Measurements from ENCODE around the gene LENEP. TPM values are rescaled to one million over a fixed set of nuclear protein-coding genes. Genes with fewer than 3 reads are reported as not detected.

Gene LENEP
- polyA plus RNA-seq, 1 donor (not counting 4 experiments of a cell fraction or from before 2014, with no cell fraction given), result not detected

GRCh38 chr1:155011437-155012025, 18.1 kb downstream of the LENEP start:
- Histone ChIP-seq H3K4me2 (ENCODE audit: control insufficient read depth, extremely low read depth, insufficient read depth, low read depth, low read length) (peak overlapping the region; percentile 27), H3K9me3 (ENCODE audit: control insufficient read depth, low read depth, low read length) (no peaks in the 10 kb centered on the region), H3K79me2 (ENCODE audit: control insufficient read depth, insufficient read depth, low read length) (peaks cover 49% of the 10 kb centered on the region), H3K9me1 (ENCODE audit: control insufficient read depth, extremely low read depth, insufficient read depth, low read length) (no peaks in the 10 kb centered on the region), H3K9ac (ENCODE audit: control insufficient read depth, extremely low read depth, insufficient read depth, low read length) (no peak overlapping the region), H3K4me1 (ENCODE audit: control insufficient read depth, extremely low read depth, insufficient read depth, low read length) (peaks cover 76% of the 10 kb centered on the region), H3K27me3 (ENCODE audit: control insufficient read depth, extremely low read depth, insufficient read depth, low read length) (no peaks in the 10 kb centered on the region), H2AFZ (ENCODE audit: control insufficient read depth, low read length) (no peak overlapping the region), H3K36me3 (ENCODE audit: control insufficient read depth in 2 of 2, extremely low read depth in 1 of 2, insufficient read depth in 2 of 2, low read length in 2 of 2) (peaks cover 23 to 55% of the 10 kb centered on the region in 2 experiments), H3K27ac (ENCODE audit: control insufficient read depth, insufficient read depth, low read length) (peak overlapping the region; percentile 8), H3K4me3 (ENCODE audit: control insufficient read depth in 2 of 3, extremely low read depth in 1 of 3, insufficient read depth in 2 of 3, low read depth in 1 of 3, low read length in 3 of 3) (no peak overlapping the region), H4K20me1 (ENCODE audit: control insufficient read depth, extremely low read depth, insufficient read depth, low read length) (peaks cover 6% of the 10 kb centered on the region)
- FAIRE-seq, result no peak
- DNase-seq (ENCODE audit: low read depth, low spot score), result no peak
- dilution Hi-C loops (cut with MboI; ENCODE audit: extremely low pct_ligation_motif_present, low sequenced_read_pairs), result no loop called here
- TF ChIP-seq CTCF (optimal IDR thresholded peaks at IDR 0.05 in 1 of 3, IDR thresholded peaks at IDR 0.05 in 1 of 3, conservative IDR thresholded peaks at IDR 0.05 in 1 of 3; ENCODE audit: extremely low read depth in 1 of 3, insufficient read depth in 2 of 3, low read length in 3 of 3), result no peak
- TF ChIP-seq EZH2 (IDR thresholded peaks at IDR 0.05; ENCODE audit: low read length), result no peak

GRCh38 chr1:155012026-155012546, 18.7 kb downstream of the LENEP start:
- Histone ChIP-seq H3K27ac (ENCODE audit: control insufficient read depth, insufficient read depth, low read length) (no peak overlapping the region), H3K9me1 (ENCODE audit: control insufficient read depth, extremely low read depth, insufficient read depth, low read length) (no peaks in the 10 kb centered on the region), H3K79me2 (ENCODE audit: control insufficient read depth, insufficient read depth, low read length) (peaks cover 43% of the 10 kb centered on the region), H2AFZ (ENCODE audit: control insufficient read depth, low read length) (no peak overlapping the region), H3K36me3 (ENCODE audit: control insufficient read depth in 2 of 2, extremely low read depth in 1 of 2, insufficient read depth in 2 of 2, low read length in 2 of 2) (peaks cover 26 to 53% of the 10 kb centered on the region in 2 experiments), H4K20me1 (ENCODE audit: control insufficient read depth, extremely low read depth, insufficient read depth, low read length) (peaks cover 6% of the 10 kb centered on the region), H3K4me2 (ENCODE audit: control insufficient read depth, extremely low read depth, insufficient read depth, low read depth, low read length) (peak overlapping the region; percentile 27), H3K9ac (ENCODE audit: control insufficient read depth, extremely low read depth, insufficient read depth, low read length) (no peak overlapping the region), H3K4me1 (ENCODE audit: control insufficient read depth, extremely low read depth, insufficient read depth, low read length) (peaks cover 76% of the 10 kb centered on the region), H3K4me3 (ENCODE audit: control insufficient read depth in 2 of 3, extremely low read depth in 1 of 3, insufficient read depth in 2 of 3, low read depth in 1 of 3, low read length in 3 of 3) (no peak overlapping the region), H3K27me3 (ENCODE audit: control insufficient read depth, extremely low read depth, insufficient read depth, low read length) (no peaks in the 10 kb centered on the region), H3K9me3 (ENCODE audit: control insufficient read depth, low read depth, low read length) (no peaks in the 10 kb centered on the region)
- dilution Hi-C loops (cut with MboI; ENCODE audit: extremely low pct_ligation_motif_present, low sequenced_read_pairs), result no loop called here
- DNase-seq (ENCODE audit: low read depth, low spot score) (no peak), FAIRE-seq (peak; percentile 62)
- TF ChIP-seq CTCF (optimal IDR thresholded peaks at IDR 0.05 in 1 of 3, IDR thresholded peaks at IDR 0.05 in 1 of 3, conservative IDR thresholded peaks at IDR 0.05 in 1 of 3; ENCODE audit: extremely low read depth in 1 of 3, insufficient read depth in 2 of 3, low read length in 3 of 3), result no peak
- TF ChIP-seq EZH2 (IDR thresholded peaks at IDR 0.05; ENCODE audit: low read length), result no peak

Data from keratinocyte (primary cell).